Measurements from ENCODE around the gene MON1B. TPM values are rescaled to one million over a fixed set of nuclear protein-coding genes. Genes with fewer than 3 reads are reported as not detected.

MON1B gene
- total RNA-seq, result 4.9 and 5.0 TPM in 2 replicates

GRCh38 chr16:77190478-77191258 is at the start of gene MON1B:
MON1B (plus strand) TSS chr16:77191190; CDS start chr16:77191486, 296 bp downstream.

GRCh38 chr16:77199211-77199610 is 8.2 kb downstream of the MON1B start, which contains the start of gene SYCE1L:
SYCE1L (plus strand) TSS chr16:77199408; CDS start chr16:77199452, 44 bp downstream.

Other genes with a start within 250 kb of the MON1B start
- gene SYCE1L, start 8.2 kb downstream of the MON1B start, total RNA-seq, result 0.17 and 0.32 TPM in 2 replicates
- gene ADAMTS18, start 243.8 kb downstream of the MON1B start, total RNA-seq, result under 0.01 TPM in 1 of 2 replicates, not detected in the other